Endothelial cell of umbilical vein (primary cell): ENCODE measurements around the gene MITF. TPM values are rescaled to one million over a fixed set of nuclear protein-coding genes. Genes with fewer than 3 reads are reported as not detected.

Source experiments
- BruUV-seq: library from RNA; stranded (reverse); fragments of 400-500 nt; replicated peaks from 2 replicates; lab custom pipeline; 2021; lab: Mats Ljungman, UMichigan
- CTCF ChIA-PET: fragments of 300-600, 350-600 bp; sonication (Branson Sonifier 250); formaldehyde crosslinking; loops from one replicate; lab custom pipeline; 2021; ENCODE audit warnings: antibody characterized with exemption, inconsistent platforms; lab: Charles Lee
- POLR2A ChIA-PET: fragments of 300-600, 350-600 bp; sonication (Branson Sonifier 250); formaldehyde crosslinking; loops from one replicate; lab custom pipeline; 2021; ENCODE audit warnings: antibody characterized with exemption, inconsistent platforms; lab: Charles Lee
- DNase-seq: peaks from one replicate; pipeline ENCODE4 v3.0.0-alpha.2; 2011; ENCODE audit warnings: low read depth, low spot score
- FAIRE-seq: peaks from 2 replicates; lab custom pipeline; 2011; peaks lifted over from hg19 to GRCh38; lab: Jason Lieb, UNC
- H2AFZ ChIP-seq: 2 replicates; pipeline ENCODE4 v1.6.0; 2012; ENCODE audit warnings: low read depth, low read length, control low read depth, inconsistent platforms
- H3K27ac ChIP-seq: 2 replicates; pipeline ENCODE4 v1.5.1; 2011; ENCODE audit warnings: low read depth, mild to moderate bottlenecking, control low read depth, low read length, moderate library complexity; ENCODE audit not compliant: insufficient read depth
- H3K27me3 ChIP-seq, 2 experiments: 2 replicates each; pipeline versions ENCODE4 v1.6.0 to v1.6.1; 2011; ENCODE audit warnings: low read length in 2 of 2, mixed read lengths in 1 of 2; ENCODE audit not compliant: control insufficient read depth in 2 of 2, insufficient read depth in 2 of 2
- H3K36me3 ChIP-seq, 2 experiments: 2 replicates in 1 of 2; 3 replicates in 1 of 2; pipeline ENCODE4 v1.5.1; 2011; ENCODE audit warnings: low read length in 2 of 2, mild to moderate bottlenecking in 1 of 2, moderate library complexity in 1 of 2; ENCODE audit not compliant: control insufficient read depth in 2 of 2, insufficient read depth in 2 of 2; ENCODE audit errors: extremely low read depth in 1 of 2
- H3K4me1 ChIP-seq: 3 replicates; pipeline ENCODE4 v1.5.1; 2011; ENCODE audit warnings: mild to moderate bottlenecking, low read length; ENCODE audit not compliant: control insufficient read depth, insufficient read depth; ENCODE audit errors: extremely low read depth
- H3K4me2 ChIP-seq: 2 replicates; pipeline ENCODE4 v1.6.1; 2011; ENCODE audit warnings: low read length, control low read depth, mixed read lengths; ENCODE audit not compliant: insufficient read depth
- H3K4me3 ChIP-seq, 3 experiments: fragments of 200-600 bp in 1 of 3; sonication (generic), shearing (Covaris generic) in 1 of 3; replicated peaks in 1 of 3; 2 replicates each; pipeline ENCODE4 v1.5.1; 2011 to 2016; ENCODE audit warnings: control low read depth in 3 of 3, low read length in 3 of 3, mild to moderate bottlenecking in 2 of 3, inconsistent platforms in 1 of 3, low read depth in 1 of 3, moderate library complexity in 1 of 3; ENCODE audit not compliant: insufficient read depth in 1 of 3
- H3K79me2 ChIP-seq: 2 replicates; pipeline ENCODE4 v1.6.0; 2012; ENCODE audit warnings: low read length, inconsistent platforms; ENCODE audit not compliant: control insufficient read depth, insufficient read depth
- H3K9ac ChIP-seq: replicated peaks from 2 replicates; pipeline ENCODE3; 2011; ENCODE audit warnings: low read length, control low read depth; ENCODE audit not compliant: insufficient read depth; ENCODE audit errors: extremely low read depth
- H3K9me1 ChIP-seq: replicated peaks from 3 replicates; pipeline ENCODE4 v1.6.0; 2011; ENCODE audit warnings: mild to moderate bottlenecking, low read length; ENCODE audit not compliant: control insufficient read depth, insufficient read depth; ENCODE audit errors: extremely low read depth
- H3K9me3 ChIP-seq: replicated peaks from 2 replicates; pipeline ENCODE4 v1.5.1; 2012; ENCODE audit warnings: low read length, inconsistent platforms; ENCODE audit not compliant: control insufficient read depth, insufficient read depth
- H4K20me1 ChIP-seq: replicated peaks from 2 replicates; pipeline ENCODE3; 2011; ENCODE audit warnings: mild to moderate bottlenecking, low read length; ENCODE audit not compliant: control insufficient read depth, insufficient read depth; ENCODE audit errors: extremely low read depth
- EZH2 ChIP-seq: IDR thresholded peaks from 2 replicates; pipeline ENCODE4 v1.6.1; 2012; ENCODE audit warnings: borderline replicate concordance, low read depth, mild to moderate bottlenecking, moderate library complexity, low read length, inconsistent platforms; ENCODE audit not compliant: severe bottlenecking
- GATA2 ChIP-seq: IDR thresholded peaks from 2 replicates; pipeline ENCODE4 v1.7.0; 2011; ENCODE audit warnings: low read depth, mild to moderate bottlenecking, moderate library complexity, mixed read lengths, low read length; ENCODE audit not compliant: insufficient read length, insufficient read depth
- JUN ChIP-seq: IDR thresholded peaks from 2 replicates; pipeline ENCODE4 v1.6.1; 2011; ENCODE audit warnings: borderline replicate concordance, low read depth; ENCODE audit not compliant: insufficient read length, insufficient read depth
- MYC ChIP-seq: IDR thresholded peaks from one replicate; pipeline ENCODE4 v1.6.1; 2011; ENCODE audit warnings: mild to moderate bottlenecking, low read depth, low read length
- POLR2A ChIP-seq: IDR thresholded peaks from 2 replicates; pipeline ENCODE4 v1.6.1; 2012; ENCODE audit warnings: low read depth, mild to moderate bottlenecking, control low read depth, low read length
- POLR2AphosphoS5 ChIP-seq: IDR thresholded peaks from 2 replicates; pipeline ENCODE4 v1.6.1; 2012; ENCODE audit warnings: low read depth, mild to moderate bottlenecking, control low read depth, low read length, moderate library complexity; ENCODE audit not compliant: insufficient read depth
- dilution Hi-C: fragments of 300-500 bp; cut with MboI; formaldehyde crosslinking; loops from one replicate; pipeline ENCODE4 v1.15.0; 2019; ENCODE audit warnings: low sequenced_read_pairs; ENCODE audit not compliant: extremely low pct_ligation_motif_present
- intact Hi-C: fragments of 100-400 bp; cut with micrococcal nuclease; formaldehyde crosslinking; loops from one replicate; pipeline ENCODE4 v1.10.0; 2022
- polyA plus RNA-seq, 4 experiments: library from polyadenylated mRNA; depleted of rRNA in 3 of 4; stranded (reverse) in 3 of 4; unstranded in 1 of 4; fragments of >200 nt; gene quantifications; 2 replicates each; pipeline versions ENCODE4 v1.2.1 to v1.2.3, GENCODE V29; 2011 to 2012; ENCODE audit warnings: missing spikeins in 1 of 4
- total RNA-seq: library from RNA; stranded (reverse); gene quantifications from 2 replicates; pipeline ENCODE4 v1.2.3, GENCODE V29; 2021
- TF ChIP-seq, protein P1 (sequence below), 2 donors: IDR thresholded peaks; 1 replicate in 1 of 2; 2 replicates in 1 of 2; pipeline ENCODE4 v1.5.1; 2011; ENCODE audit warnings: low read length in 2 of 2, mild to moderate bottlenecking in 2 of 2, moderate library complexity in 2 of 2, control low read depth in 1 of 2, inconsistent platforms in 1 of 2, low read depth in 1 of 2; ENCODE audit not compliant: insufficient read depth in 1 of 2; ENCODE audit errors: extremely low read depth in 1 of 2

Gene MITF
- total and polyA plus RNA-seq, 2 donors (not counting 3 experiments of a cell fraction or from before 2014, with no cell fraction given) = 1.6 to 2.5 TPM

DNA sequence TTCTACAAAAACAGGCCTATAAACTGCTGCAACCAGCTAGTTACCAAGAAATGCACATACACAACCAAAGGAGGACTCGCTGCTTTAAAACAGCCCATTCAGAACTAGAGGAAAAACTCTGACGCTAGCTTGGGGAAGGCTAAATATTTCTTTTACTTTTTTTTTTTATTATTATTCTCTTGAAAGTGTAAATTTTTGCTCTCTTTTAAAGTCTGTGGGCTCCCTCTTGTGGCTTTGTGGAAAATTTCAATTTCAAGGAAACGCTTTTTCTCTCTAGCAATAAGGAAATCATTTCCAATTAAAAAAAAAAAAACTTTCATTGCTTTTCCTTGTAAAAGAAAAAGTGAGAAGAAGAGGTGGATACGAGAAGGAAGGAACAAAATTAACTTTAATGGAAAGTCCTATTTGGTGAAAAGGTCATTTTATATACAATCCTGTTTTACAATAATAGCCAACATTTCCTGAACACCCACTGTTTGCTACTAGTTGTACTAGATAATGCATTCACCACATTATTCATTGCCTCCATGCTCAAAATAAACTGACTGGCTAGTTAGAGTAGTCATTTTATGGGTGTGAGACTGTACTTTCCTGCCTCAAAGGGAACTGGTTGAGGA is 209.1 kb downstream of the MITF start:
- Histone ChIP-seq H3K9ac (no peak overlapping the region), H3K4me2 (no peak overlapping the region), H3K79me2 (no peaks in the 10 kb centered on the region), H3K9me1 (no peaks in the 10 kb centered on the region), H3K4me3 (no peak overlapping the region), H3K27me3 (no peaks in the 10 kb centered on the region), H3K36me3 (no peaks in the 10 kb centered on the region), H2AFZ (no peak overlapping the region), H4K20me1 (no peaks in the 10 kb centered on the region), H3K27ac (no peak overlapping the region), H3K4me1 (no peaks in the 10 kb centered on the region), H3K9me3 (no peaks in the 10 kb centered on the region)
- POLR2A ChIA-PET = no interaction called here
- dilution Hi-C loops (no loop called here), intact Hi-C loops (loop anchor here (1.0 to 10.0 kb wide), 7 partner anchors 28 to 521 kb away; no protein-coding TSS in a partner anchor)
- peak; percentile 60 for DNase-seq
- FAIRE-seq = peak; percentile 92
- TF ChIP-seq EZH2 = no peak
- TF ChIP-seq, protein P1, sequence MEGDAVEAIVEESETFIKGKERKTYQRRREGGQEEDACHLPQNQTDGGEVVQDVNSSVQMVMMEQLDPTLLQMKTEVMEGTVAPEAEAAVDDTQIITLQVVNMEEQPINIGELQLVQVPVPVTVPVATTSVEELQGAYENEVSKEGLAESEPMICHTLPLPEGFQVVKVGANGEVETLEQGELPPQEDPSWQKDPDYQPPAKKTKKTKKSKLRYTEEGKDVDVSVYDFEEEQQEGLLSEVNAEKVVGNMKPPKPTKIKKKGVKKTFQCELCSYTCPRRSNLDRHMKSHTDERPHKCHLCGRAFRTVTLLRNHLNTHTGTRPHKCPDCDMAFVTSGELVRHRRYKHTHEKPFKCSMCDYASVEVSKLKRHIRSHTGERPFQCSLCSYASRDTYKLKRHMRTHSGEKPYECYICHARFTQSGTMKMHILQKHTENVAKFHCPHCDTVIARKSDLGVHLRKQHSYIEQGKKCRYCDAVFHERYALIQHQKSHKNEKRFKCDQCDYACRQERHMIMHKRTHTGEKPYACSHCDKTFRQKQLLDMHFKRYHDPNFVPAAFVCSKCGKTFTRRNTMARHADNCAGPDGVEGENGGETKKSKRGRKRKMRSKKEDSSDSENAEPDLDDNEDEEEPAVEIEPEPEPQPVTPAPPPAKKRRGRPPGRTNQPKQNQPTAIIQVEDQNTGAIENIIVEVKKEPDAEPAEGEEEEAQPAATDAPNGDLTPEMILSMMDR (IDR thresholded peaks at IDR 0.05; ENCODE audit: extremely low read depth in 1 of 2, insufficient read depth in 1 of 2, low read depth in 1 of 2, low read length in 2 of 2) = peak; percentile 30 to 39
- TF ChIP-seq POLR2AphosphoS5 = no peak
- CTCF ChIA-PET = interaction anchor here (0.6 to 6.1 kb wide), 19 partner anchors 24 to 1704 kb away, joined by 3 to 81 read pairs (median 3); partner anchors contain the start of gene MITF
- no TSS peak for BruUV-seq

DNA sequence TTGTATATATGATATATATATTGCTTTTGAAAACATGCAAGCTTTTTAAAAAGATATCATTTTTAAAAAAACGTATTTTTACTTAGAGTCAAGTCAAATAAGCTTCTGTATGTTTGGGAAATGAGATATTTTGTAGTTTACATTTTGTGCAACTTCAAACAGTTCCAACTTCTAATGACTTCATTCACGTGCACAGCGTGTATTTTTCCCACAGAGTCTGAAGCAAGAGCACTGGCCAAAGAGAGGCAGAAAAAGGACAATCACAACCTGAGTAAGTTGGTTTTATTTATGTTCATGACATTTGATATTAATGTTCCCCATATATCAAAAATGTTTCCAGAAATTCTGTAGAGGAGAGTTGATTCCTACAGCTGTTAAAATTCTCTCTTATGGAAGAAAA is 212.4 kb downstream of the MITF start:
- intact Hi-C loops = no loop called here
- CTCF ChIA-PET = interaction anchor here (0.9 to 2.5 kb wide), 5 partner anchors 10 to 260 kb away, joined by 3 to 22 read pairs (median 5); no protein-coding TSS in a partner anchor

More for the DNA sequence above, 212.4 kb downstream of the MITF start:
- no peak overlapping the region for H2AFZ ChIP-seq
- no peaks in the 10 kb centered on the region for H3K27me3 ChIP-seq
- no peaks in the 10 kb centered on the region for H3K9me1 ChIP-seq
- no peak overlapping the region for H3K4me3 ChIP-seq
- H3K9ac ChIP-seq = no peak overlapping the region
- H3K27ac ChIP-seq = no peak overlapping the region
- H3K4me2 ChIP-seq = no peak overlapping the region
- no peaks in the 10 kb centered on the region for H3K9me3 ChIP-seq
- H3K4me1 ChIP-seq = no peaks in the 10 kb centered on the region
- H3K36me3 ChIP-seq = no peaks in the 10 kb centered on the region
- H3K79me2 ChIP-seq = no peaks in the 10 kb centered on the region
- TF ChIP-seq GATA2 (no peak), EZH2 (no peak), POLR2A (no peak), POLR2AphosphoS5 (no peak), MYC (no peak), JUN (no peak)
- TF ChIP-seq, protein P1 (IDR thresholded peaks at IDR 0.05; ENCODE audit: extremely low read depth in 1 of 2, insufficient read depth in 1 of 2, low read depth in 1 of 2, low read length in 2 of 2) = no peak
- dilution Hi-C loops = no loop called here
- POLR2A ChIA-PET = no interaction called here
- DNase-seq (no peak), FAIRE-seq (no peak)
- BruUV-seq = no TSS peak
- H4K20me1 ChIP-seq = no peaks in the 10 kb centered on the region
